Right renal pelvis (tissue), 4 donors: ENCODE results near the gene SV2C. TPM values are rescaled to one million over a fixed set of nuclear protein-coding genes. Genes with fewer than 3 reads are reported as not detected.

Source experiments
- DNase-seq, 4 donors: peaks; one replicate each; pipeline ENCODE4 v3.0.0-alpha.2; 2013; ENCODE audit warnings: low read depth in 4 of 4, low spot score in 3 of 4, missing footprints in 1 of 4
- polyA plus RNA-seq, 4 donors: library from polyadenylated mRNA; unstranded; fragments of 120-200 nt; gene quantifications; one replicate each; pipeline ENCODE4 v1.2.1, GENCODE V29; 2013; ENCODE audit not compliant: insufficient read length in 4 of 4

Gene SV2C
- polyA plus RNA-seq, 4 donors, result 0.07 to 0.35 (median 0.20) TPM

GRCh38 chr5:76401801-76402250 lies 318.6 kb downstream of the SV2C start:
- no peak for DNase-seq

GRCh38 chr5:76402251-76402885 lies 319.2 kb downstream of the SV2C start:
- DNase-seq, result peak in 1 of 4 donors; percentile 47

GRCh38 chr5:76402886-76403765 lies 319.9 kb downstream of the SV2C start, which contains the start of gene IQGAP2:
Gene IQGAP2, plus strand, starts transcription at chr5:76403285. Its CDS starts 261 bp downstream, at chr5:76403546.
- peak in 2 of 4 donors; percentile 73 to 81 for DNase-seq
